Right renal cortex interstitium (tissue), 3 donors: ENCODE measurements around the gene CTPS2. TPM values are rescaled to one million over a fixed set of nuclear protein-coding genes. Genes with fewer than 3 reads are reported as not detected.
"Not testable (repeated sequence)": the region's sequence is repeated elsewhere in the genome, so short reads cannot be mapped to it uniquely, and the experiment has no call there.

ENCODE experiments used
- DNase-seq, 3 donors: peaks; one replicate each; pipeline ENCODE4 v3.0.0-alpha.2; 2013; ENCODE audit warnings: low read depth in 3 of 3, low spot score in 2 of 3
- polyA plus RNA-seq, 3 donors: library from polyadenylated mRNA; unstranded; fragments of 120-200 nt; gene quantifications; one replicate each; pipeline ENCODE4 v1.2.1, GENCODE V29; 2013; ENCODE audit not compliant: insufficient read length in 3 of 3

Gene CTPS2
- polyA plus RNA-seq, 3 donors: 35.6 to 40.9 (median 36.2) TPM

- DNase-seq: no peak
These were observed 53.1 kb downstream of the CTPS2 start for GRCh38 chrX:16659321-16659720.

GRCh38 chrX:16658284-16658683, 54.2 kb downstream of the CTPS2 start:
- DNase-seq: no peak

- DNase-seq: no peak
These were observed 58.4 kb downstream of the CTPS2 start for GRCh38 chrX:16654093-16654492.

- DNase-seq: no peak
These were observed 59.0 kb downstream of the CTPS2 start for GRCh38 chrX:16653424-16653823.

- DNase-seq: no peak
These were observed 61.0 kb downstream of the CTPS2 start for GRCh38 chrX:16651391-16652024.

GRCh38 chrX:16649858-16650257, 62.6 kb downstream of the CTPS2 start, which contains the start of gene S100G:
Gene S100G (plus strand): TSS chrX:16650158. CDS start chrX:16651007, 849 bp downstream.
- no peak for DNase-seq

GRCh38 chrX:16646366-16647138, 65.9 kb downstream of the CTPS2 start:
- DNase-seq: no peak

GRCh38 chrX:16643176-16643575, 69.3 kb downstream of the CTPS2 start:
- no peak for DNase-seq

- no peak for DNase-seq
These were observed 71.6 kb downstream of the CTPS2 start for GRCh38 chrX:16640823-16641222.

GRCh38 chrX:16639966-16640365, 72.5 kb downstream of the CTPS2 start:
- no peak for DNase-seq

GRCh38 chrX:16638533-16638932, 73.9 kb downstream of the CTPS2 start:
- DNase-seq: no peak

- DNase-seq: no peak
These were observed 76.9 kb downstream of the CTPS2 start for GRCh38 chrX:16635596-16635995.

GRCh38 chrX:16635040-16635439, 77.4 kb downstream of the CTPS2 start:
- DNase-seq: no peak

GRCh38 chrX:16633754-16634153, 78.7 kb downstream of the CTPS2 start:
- DNase-seq: no peak

GRCh38 chrX:16629909-16630308, 82.6 kb downstream of the CTPS2 start:
- DNase-seq: no peak

- DNase-seq: no peak
These were observed 83.4 kb downstream of the CTPS2 start for GRCh38 chrX:16628946-16629595.

- not testable (repeated sequence) for DNase-seq
These were observed 84.0 kb downstream of the CTPS2 start for GRCh38 chrX:16628511-16628910.

GRCh38 chrX:16619024-16619423, 93.4 kb downstream of the CTPS2 start:
- DNase-seq: no peak

- no peak for DNase-seq
These were observed 94.0 kb downstream of the CTPS2 start for GRCh38 chrX:16618422-16618821.

- DNase-seq: no peak
These were observed 95.1 kb downstream of the CTPS2 start for GRCh38 chrX:16617382-16617781.

- DNase-seq: no peak
These were observed 100.1 kb downstream of the CTPS2 start for GRCh38 chrX:16612257-16612897.
